Measurements from ENCODE around the gene EGR2. TPM values are rescaled to one million over a fixed set of nuclear protein-coding genes. Genes with fewer than 3 reads are reported as not detected.

EGR2 gene
- total RNA-seq, 1 donor from 2014 or later: 0.37 TPM

GRCh38 chr10:62816076-62816330 is 163 bp downstream of the EGR2 start:
- DNase-seq: no peak
- peaks cover 33% of the 10 kb centered on the region for H3K27me3 Mint-ChIP-seq (ENCODE audit: unreplicated experiment)
- peaks cover 12% of the 10 kb centered on the region for H3K4me1 Mint-ChIP-seq (ENCODE audit: low read depth, unreplicated experiment)
- H3K27ac Mint-ChIP-seq (ENCODE audit: unreplicated experiment): peak overlapping the region; percentile 17
- H3K9me3 Mint-ChIP-seq (ENCODE audit: unreplicated experiment): peaks cover 16% of the 10 kb centered on the region
- TF ChIP-seq CTCF (IDR thresholded peaks at IDR 0.05; ENCODE audit: partially characterized antibody, unreplicated experiment): no peak
- H3K36me3 Mint-ChIP-seq (ENCODE audit: unreplicated experiment): no peaks in the 10 kb centered on the region
- H3K4me3 Mint-ChIP-seq (ENCODE audit: unreplicated experiment): peak overlapping the region; percentile 99

- H3K27ac Mint-ChIP-seq (ENCODE audit: unreplicated experiment): peak overlapping the region; percentile 17
- peaks cover 12% of the 10 kb centered on the region for H3K4me1 Mint-ChIP-seq (ENCODE audit: low read depth, unreplicated experiment)
- peak; percentile 36 for DNase-seq
- no peaks in the 10 kb centered on the region for H3K36me3 Mint-ChIP-seq (ENCODE audit: unreplicated experiment)
- peaks cover 33% of the 10 kb centered on the region for H3K27me3 Mint-ChIP-seq (ENCODE audit: unreplicated experiment)
- peak overlapping the region; percentile 99 for H3K4me3 Mint-ChIP-seq (ENCODE audit: unreplicated experiment)
- peaks cover 16% of the 10 kb centered on the region for H3K9me3 Mint-ChIP-seq (ENCODE audit: unreplicated experiment)
- no peak for TF ChIP-seq CTCF (IDR thresholded peaks at IDR 0.05; ENCODE audit: partially characterized antibody, unreplicated experiment)
These were observed 638 bp downstream of the EGR2 start for GRCh38 chr10:62815381-62816075.

DNA sequence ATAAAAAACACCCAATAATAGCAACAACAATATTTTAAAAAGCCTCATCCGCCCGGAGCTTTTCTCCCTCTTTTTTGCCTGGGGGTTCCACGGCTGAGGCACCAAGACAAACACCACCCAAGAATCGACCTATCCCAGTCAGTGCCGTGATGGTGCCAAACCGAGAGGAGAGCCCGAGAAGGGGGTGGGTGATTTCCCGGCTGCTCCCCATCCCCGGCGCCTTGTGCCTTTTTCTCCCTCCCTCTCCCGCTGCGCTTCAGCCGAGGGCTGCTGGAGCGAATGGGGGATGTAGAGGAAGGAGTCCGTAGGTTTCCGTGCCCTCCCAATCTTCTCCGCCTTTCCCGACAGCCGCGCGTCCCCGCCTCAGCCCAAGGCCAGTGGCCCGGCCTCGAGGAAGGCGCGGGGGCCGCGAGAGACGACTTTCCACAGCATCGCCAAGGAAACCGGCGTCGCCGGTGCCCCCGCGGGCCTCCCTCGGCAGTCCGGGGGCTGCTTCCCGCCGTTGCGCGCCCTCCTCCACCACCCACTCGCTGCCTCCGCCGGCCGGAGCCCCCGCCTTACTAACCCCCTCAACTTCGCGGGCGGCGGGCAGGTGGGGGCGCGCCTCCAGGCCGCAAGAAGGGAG is 1.3 kb downstream of the EGR2 start:
- TF ChIP-seq CTCF (IDR thresholded peaks at IDR 0.05; ENCODE audit: partially characterized antibody, unreplicated experiment): no peak
- Mint-ChIP-seq H3K9me3 (ENCODE audit: unreplicated experiment) (peaks cover 16% of the 10 kb centered on the region), H3K4me1 (ENCODE audit: low read depth, unreplicated experiment) (peaks cover 12% of the 10 kb centered on the region), H3K27me3 (ENCODE audit: unreplicated experiment) (peaks cover 30% of the 10 kb centered on the region), H3K36me3 (ENCODE audit: unreplicated experiment) (no peaks in the 10 kb centered on the region), H3K4me3 (ENCODE audit: unreplicated experiment) (peak overlapping the region; percentile 99), H3K27ac (ENCODE audit: unreplicated experiment) (peak overlapping the region; percentile 52)
- peak; percentile 40 for DNase-seq

GRCh38 chr10:62813981-62814380 is 2.2 kb downstream of the EGR2 start:
- no peak for DNase-seq
- Mint-ChIP-seq H3K9me3 (ENCODE audit: unreplicated experiment) (peaks cover 14% of the 10 kb centered on the region), H3K4me3 (ENCODE audit: unreplicated experiment) (peak overlapping the region; percentile 86), H3K4me1 (ENCODE audit: low read depth, unreplicated experiment) (peaks cover 12% of the 10 kb centered on the region), H3K27me3 (ENCODE audit: unreplicated experiment) (peaks cover 27% of the 10 kb centered on the region), H3K36me3 (ENCODE audit: unreplicated experiment) (no peaks in the 10 kb centered on the region), H3K27ac (ENCODE audit: unreplicated experiment) (no peak overlapping the region)
- TF ChIP-seq CTCF (IDR thresholded peaks at IDR 0.05; ENCODE audit: partially characterized antibody, unreplicated experiment): no peak

- H3K27ac Mint-ChIP-seq (ENCODE audit: unreplicated experiment): no peak overlapping the region
- H3K4me3 Mint-ChIP-seq (ENCODE audit: unreplicated experiment): peak overlapping the region; percentile 10
These were observed 2.7 kb downstream of the EGR2 start for GRCh38 chr10:62813453-62813852.

More at GRCh38 chr10:62813453-62813852, 2.7 kb downstream of the EGR2 start:
- no peak for TF ChIP-seq CTCF (IDR thresholded peaks at IDR 0.05; ENCODE audit: partially characterized antibody, unreplicated experiment)
- H3K36me3 Mint-ChIP-seq (ENCODE audit: unreplicated experiment): no peaks in the 10 kb centered on the region
- H3K9me3 Mint-ChIP-seq (ENCODE audit: unreplicated experiment): peaks cover 14% of the 10 kb centered on the region
- peaks cover 27% of the 10 kb centered on the region for H3K27me3 Mint-ChIP-seq (ENCODE audit: unreplicated experiment)
- H3K4me1 Mint-ChIP-seq (ENCODE audit: low read depth, unreplicated experiment): peaks cover 15% of the 10 kb centered on the region
- DNase-seq: no peak

All from glutamatergic neuron (in vitro differentiated cells).